Sigmoid colon (tissue), 7 donors: ENCODE data around the gene ARMH1. TPM values are rescaled to one million over a fixed set of nuclear protein-coding genes. Genes with fewer than 3 reads are reported as not detected.

Source experiments
- DNase-seq: peaks from one replicate; pipeline ENCODE4 v3.0.0-alpha.2; 2019
- H3K27ac ChIP-seq, 4 donors: fragments of 200-600 bp; sonication (generic); one replicate each; pipeline ENCODE4 v1.5.1; 2016 to 2019; ENCODE audit warnings: mild to moderate bottlenecking in 1 of 4
- H3K27me3 ChIP-seq, 3 donors: fragments of 200-600 bp; sonication (generic); one replicate each; pipeline ENCODE4 v1.5.1; 2019; ENCODE audit warnings: mild to moderate bottlenecking in 1 of 3
- H3K36me3 ChIP-seq, 4 donors: fragments of 200-600 bp; sonication (generic); one replicate each; pipeline ENCODE4 v1.5.1; 2016 to 2019
- H3K4me1 ChIP-seq, 4 donors: fragments of 200-600 bp; sonication (generic); one replicate each; pipeline ENCODE4 v1.5.1; 2017 to 2019
- H3K4me3 ChIP-seq, 4 donors: fragments of 200-600 bp; sonication (generic); one replicate each; pipeline ENCODE4 v1.5.1; 2017 to 2019; ENCODE audit warnings: mild to moderate bottlenecking in 2 of 4, moderate library complexity in 1 of 4
- H3K9me3 ChIP-seq, 4 donors: fragments of 200-600 bp in 3 of 4; sonication (generic) in 3 of 4; one replicate each; pipeline versions ENCODE4 v1.5.1 to v1.6.1; 2013 to 2019
- EP300 ChIP-seq, 4 donors: sonication (generic); formaldehyde crosslinking; IDR thresholded peaks; one replicate each; pipeline ENCODE4 v1.6.1; 2017; ENCODE audit warnings: antibody characterized with exemption in 4 of 4
- POLR2A ChIP-seq, 2 donors: fragments of 450-650 bp; IDR thresholded peaks; one replicate each; pipeline ENCODE4 v1.6.1; 2016; ENCODE audit warnings: antibody characterized with exemption in 2 of 2, mild to moderate bottlenecking in 2 of 2, moderate library complexity in 2 of 2
- POLR2AphosphoS5 ChIP-seq, 4 donors: sonication (generic); formaldehyde crosslinking; IDR thresholded peaks; one replicate each; pipeline ENCODE4 v1.6.1; 2017; ENCODE audit warnings: antibody characterized with exemption in 4 of 4
- WGBS, 2 donors: extraction: QIAGEN DNeasy Blood & Tissue Kit; methylation state at CpG; one replicate each; pipeline ENCODE4 v1.1.7; 2013; 5-methylcytosine and 5-hydroxymethylcytosine counted together
- intact Hi-C: fragments of 100-400 bp; cut with DNase I; formaldehyde crosslinking; loops from one replicate; pipeline ENCODE4 v1.15.1; 2023
- polyA plus RNA-seq, 3 donors: library from polyadenylated mRNA; stranded (reverse); fragments of 200-250 nt; gene quantifications; one replicate each; pipeline ENCODE4 v1.2.3, GENCODE V29; 2013
- total RNA-seq, 4 donors: library from RNA; depleted of rRNA; stranded (reverse); fragments of >200 nt; gene quantifications; one replicate each; pipeline ENCODE4 v1.1.0, GENCODE V29; 2016
- TF ChIP-seq, protein P1 (sequence below), 4 experiments: fragments of 450-650 bp in 3 of 4; fragments of 200-600 bp in 1 of 4; IDR thresholded peaks; one replicate each; pipeline ENCODE4 v1.5.1; 2016 to 2019; ENCODE audit warnings: antibody characterized with exemption in 4 of 4, mild to moderate bottlenecking in 3 of 4, moderate library complexity in 2 of 4
- donor health status: healthy with polysubstance abuse.
- donor health status: Bipolar disorder and iron deficiency.
- donor health status: healthy.

The ARMH1 gene
- total and polyA plus RNA-seq, 7 donors: 0.33 to 23.0 (median 1.3) TPM; not detected in 3

DNA sequence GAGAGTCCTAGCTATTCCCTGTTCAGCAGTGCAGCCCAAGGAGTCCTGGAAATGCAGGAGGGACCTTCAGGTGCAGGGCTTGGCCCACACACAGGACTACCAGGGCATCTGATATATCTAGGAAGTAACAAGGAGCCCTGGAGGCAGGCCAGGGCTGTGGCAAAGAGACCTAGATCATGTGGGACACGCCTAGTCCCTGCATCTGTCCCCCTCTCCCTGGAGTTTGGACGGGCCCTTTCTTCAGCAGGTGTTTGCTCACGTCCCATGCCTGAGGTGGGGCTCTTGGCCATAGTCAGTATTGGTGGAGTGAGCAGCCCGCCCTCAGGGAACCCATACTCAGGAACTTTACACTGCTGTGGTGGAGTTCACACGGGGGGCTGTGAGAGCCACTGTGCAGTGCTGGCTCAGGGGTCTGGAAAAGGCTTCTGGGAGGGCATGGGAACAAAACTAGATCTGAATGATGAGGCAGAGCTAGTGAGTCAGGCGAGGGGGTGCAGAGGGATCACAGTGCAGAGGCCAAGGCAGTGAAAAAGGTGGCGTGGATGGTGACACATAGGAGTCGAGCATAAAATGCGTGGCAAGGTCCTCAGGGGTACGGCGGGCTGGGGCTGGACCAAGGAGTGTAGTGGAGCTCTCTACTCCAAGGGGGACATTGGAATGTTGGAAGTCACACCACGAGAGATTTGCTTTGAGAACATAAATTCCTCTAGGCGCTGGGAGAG lies 25.8 kb upstream of the ARMH1 start:
- H3K36me3 ChIP-seq: peaks cover 19 to 67% (median 38%) of the 10 kb centered on the region in 4 donors
- TF ChIP-seq POLR2AphosphoS5 (IDR thresholded peaks at IDR 0.05) (no peak), POLR2A (IDR thresholded peaks at IDR 0.05) (no peak), EP300 (IDR thresholded peaks at IDR 0.05) (no peak)
- TF ChIP-seq, protein P1, sequence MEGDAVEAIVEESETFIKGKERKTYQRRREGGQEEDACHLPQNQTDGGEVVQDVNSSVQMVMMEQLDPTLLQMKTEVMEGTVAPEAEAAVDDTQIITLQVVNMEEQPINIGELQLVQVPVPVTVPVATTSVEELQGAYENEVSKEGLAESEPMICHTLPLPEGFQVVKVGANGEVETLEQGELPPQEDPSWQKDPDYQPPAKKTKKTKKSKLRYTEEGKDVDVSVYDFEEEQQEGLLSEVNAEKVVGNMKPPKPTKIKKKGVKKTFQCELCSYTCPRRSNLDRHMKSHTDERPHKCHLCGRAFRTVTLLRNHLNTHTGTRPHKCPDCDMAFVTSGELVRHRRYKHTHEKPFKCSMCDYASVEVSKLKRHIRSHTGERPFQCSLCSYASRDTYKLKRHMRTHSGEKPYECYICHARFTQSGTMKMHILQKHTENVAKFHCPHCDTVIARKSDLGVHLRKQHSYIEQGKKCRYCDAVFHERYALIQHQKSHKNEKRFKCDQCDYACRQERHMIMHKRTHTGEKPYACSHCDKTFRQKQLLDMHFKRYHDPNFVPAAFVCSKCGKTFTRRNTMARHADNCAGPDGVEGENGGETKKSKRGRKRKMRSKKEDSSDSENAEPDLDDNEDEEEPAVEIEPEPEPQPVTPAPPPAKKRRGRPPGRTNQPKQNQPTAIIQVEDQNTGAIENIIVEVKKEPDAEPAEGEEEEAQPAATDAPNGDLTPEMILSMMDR (IDR thresholded peaks at IDR 0.05): no peak
- no peaks in the 10 kb centered on the region for H3K27me3 ChIP-seq
- WGBS, 2 donors: 68 to 89% methylated on average over 13 of the region's 13 CpGs
- peaks cover 0 to 52% (median 36%) of the 10 kb centered on the region in 4 donors for H3K4me1 ChIP-seq
- peak overlapping the region in 2 of 4 donors; percentile 61 to 92 for H3K27ac ChIP-seq
- no peak overlapping the region for H3K4me3 ChIP-seq
- no peak for DNase-seq
- intact Hi-C loops: no loop called here
- no peaks in the 10 kb centered on the region for H3K9me3 ChIP-seq

DNA sequence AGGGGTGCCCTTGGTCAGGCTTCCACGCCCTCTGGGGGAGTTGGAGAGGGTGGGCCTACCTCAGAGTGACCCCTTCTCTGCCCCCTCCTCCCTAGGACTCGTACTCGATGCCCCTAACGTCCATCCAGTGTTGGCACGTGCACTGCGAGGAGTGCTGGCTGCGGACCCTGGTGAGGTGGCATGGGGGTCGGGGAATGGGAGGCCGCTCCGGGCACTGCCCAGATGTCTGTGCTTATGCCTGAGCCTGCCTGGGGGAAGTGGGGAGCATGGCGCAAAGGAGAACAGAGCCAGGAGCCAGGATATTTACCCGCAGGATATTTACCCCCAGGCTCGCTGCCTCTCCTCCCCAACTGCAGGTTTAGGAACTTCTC lies 24.7 kb upstream of the ARMH1 start:
- intact Hi-C loops: loop anchor here (10.0 kb wide), 1 partner anchor 435 kb away; the partner anchor contains the start of gene DMAP1
- no peak for DNase-seq

DNA sequence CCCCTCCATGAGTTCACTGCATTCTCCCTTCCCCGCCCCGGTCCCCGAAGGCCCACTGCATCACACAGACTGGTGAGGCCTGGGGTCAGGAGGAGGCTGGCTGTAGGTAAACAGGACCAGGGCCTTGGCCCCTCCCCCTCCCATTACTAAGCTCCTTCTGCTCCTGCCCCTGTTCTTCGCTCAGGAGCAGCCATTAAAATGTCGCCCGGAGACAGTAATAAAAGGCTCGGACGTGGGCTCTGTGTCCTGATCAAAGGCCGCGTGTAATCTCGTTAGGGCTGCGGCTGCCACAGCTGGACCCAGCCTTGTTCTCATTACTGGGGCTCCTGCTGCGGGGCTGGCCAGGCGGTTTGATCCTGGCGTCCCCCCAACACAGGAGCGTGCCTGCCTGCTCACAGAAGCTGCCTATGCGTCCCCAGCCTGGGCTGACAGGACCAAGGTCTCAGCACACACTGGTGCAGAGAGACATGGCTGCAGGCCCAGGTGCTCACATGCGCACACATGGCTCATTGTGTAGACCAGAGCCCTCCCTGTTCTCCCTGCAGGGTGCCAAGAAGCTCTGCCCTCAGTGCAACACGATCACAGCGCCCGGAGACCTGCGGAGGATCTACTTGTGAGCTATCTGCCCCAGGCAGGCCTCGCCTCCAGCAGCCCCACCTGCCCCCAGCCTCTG lies 24.2 kb upstream of the ARMH1 start:
- WGBS, 2 donors: 74 to 82% methylated on average over 23 of the region's 23 CpGs

More for the DNA sequence above, 24.7 kb upstream of the ARMH1 start:
- Histone ChIP-seq H3K9me3 (no peaks in the 10 kb centered on the region), H3K27me3 (no peaks in the 10 kb centered on the region), H3K4me1 (peaks cover 0 to 42% (median 25%) of the 10 kb centered on the region in 4 donors), H3K36me3 (peaks cover 19 to 64% (median 37%) of the 10 kb centered on the region in 4 donors), H3K27ac (peak overlapping the region in 3 of 4 donors; percentile 49 to 61 (median 52)), H3K4me3 (no peak overlapping the region)
- TF ChIP-seq EP300 (IDR thresholded peaks at IDR 0.05): no peak
- TF ChIP-seq POLR2A (IDR thresholded peaks at IDR 0.05): no peak
- no peak for TF ChIP-seq POLR2AphosphoS5 (IDR thresholded peaks at IDR 0.05)
- TF ChIP-seq, protein P1 (IDR thresholded peaks at IDR 0.05): no peak
- 92 to 93% methylated on average over 13 of the region's 13 CpGs for WGBS, 2 donors

GRCh38 chr1:44651069-44651468 lies 23.4 kb upstream of the ARMH1 start:
- intact Hi-C loops: loop anchor here (10.0 kb wide), 1 partner anchor 436 kb away; the partner anchor contains the start of gene DMAP1
- Histone ChIP-seq H3K27me3 (no peaks in the 10 kb centered on the region), H3K27ac (peak overlapping the region in 3 of 4 donors; percentile 49 to 61 (median 52)), H3K4me3 (no peak overlapping the region), H3K9me3 (no peaks in the 10 kb centered on the region), H3K4me1 (peaks cover 0 to 29% (median 12%) of the 10 kb centered on the region in 4 donors), H3K36me3 (peaks cover 19 to 55% (median 32%) of the 10 kb centered on the region in 4 donors)
- no peak for TF ChIP-seq POLR2AphosphoS5 (IDR thresholded peaks at IDR 0.05)
- TF ChIP-seq, protein P1 (IDR thresholded peaks at IDR 0.05): no peak
- no peak for TF ChIP-seq EP300 (IDR thresholded peaks at IDR 0.05)
- TF ChIP-seq POLR2A (IDR thresholded peaks at IDR 0.05): no peak
- DNase-seq: no peak
- 82 to 85% methylated on average over 8 of the region's 8 CpGs for WGBS, 2 donors

More for the DNA sequence above, 24.2 kb upstream of the ARMH1 start:
- TF ChIP-seq POLR2AphosphoS5 (IDR thresholded peaks at IDR 0.05) (no peak), POLR2A (IDR thresholded peaks at IDR 0.05) (no peak), EP300 (IDR thresholded peaks at IDR 0.05) (no peak)
- TF ChIP-seq, protein P1 (IDR thresholded peaks at IDR 0.05): no peak
- Histone ChIP-seq H3K4me1 (peaks cover 0 to 36% (median 20%) of the 10 kb centered on the region in 4 donors), H3K27me3 (no peaks in the 10 kb centered on the region), H3K36me3 (peaks cover 19 to 61% (median 34%) of the 10 kb centered on the region in 4 donors), H3K27ac (peak overlapping the region in 3 of 4 donors; percentile 49 to 61 (median 52)), H3K9me3 (no peaks in the 10 kb centered on the region), H3K4me3 (no peak overlapping the region)
- DNase-seq: no peak
- intact Hi-C loops: loop anchor here (10.0 kb wide), 1 partner anchor 435 kb away; the partner anchor contains the start of gene DMAP1
